HG03571 (cell line): ENCODE measurements around the gene TTYH3.
"Not testable (repeated sequence)": the region's sequence is repeated elsewhere in the genome, so short reads cannot be mapped to it uniquely, and the experiment has no call there.

Experiments used
- ATAC-seq: cut with Tn5 transposase; IDR thresholded peaks from one replicate; pipeline ENCODE4 v1.9.1; 2021; ENCODE audit not compliant: unreplicated experiment

The TTYH3 gene

GRCh38 chr7:2662273-2663120 lies 30.7 kb downstream of the TTYH3 start:
- no peak for ATAC-seq

GRCh38 chr7:2663121-2663886 lies 31.5 kb downstream of the TTYH3 start:
- ATAC-seq, result no peak

DNA sequence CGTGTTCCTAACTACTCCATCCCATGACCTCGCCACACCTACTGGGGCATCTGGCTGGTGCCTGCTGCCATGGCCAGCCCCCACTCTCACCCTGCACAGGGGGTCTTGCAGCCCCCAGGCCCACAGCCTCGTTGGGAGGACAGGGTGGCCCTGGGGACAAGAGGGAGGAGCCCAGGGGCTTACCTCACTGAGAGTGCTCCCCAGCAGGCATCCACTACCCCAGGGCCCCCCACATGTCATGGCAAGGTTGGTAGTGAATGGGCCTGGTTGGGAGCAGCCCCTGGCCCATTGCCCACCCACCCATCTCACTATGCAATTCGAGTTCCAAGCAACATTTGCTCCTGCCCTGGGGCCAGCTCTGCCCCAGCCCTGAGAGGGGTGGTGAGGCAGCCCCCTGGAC lies 32.2 kb downstream of the TTYH3 start:
- no peak for ATAC-seq

DNA sequence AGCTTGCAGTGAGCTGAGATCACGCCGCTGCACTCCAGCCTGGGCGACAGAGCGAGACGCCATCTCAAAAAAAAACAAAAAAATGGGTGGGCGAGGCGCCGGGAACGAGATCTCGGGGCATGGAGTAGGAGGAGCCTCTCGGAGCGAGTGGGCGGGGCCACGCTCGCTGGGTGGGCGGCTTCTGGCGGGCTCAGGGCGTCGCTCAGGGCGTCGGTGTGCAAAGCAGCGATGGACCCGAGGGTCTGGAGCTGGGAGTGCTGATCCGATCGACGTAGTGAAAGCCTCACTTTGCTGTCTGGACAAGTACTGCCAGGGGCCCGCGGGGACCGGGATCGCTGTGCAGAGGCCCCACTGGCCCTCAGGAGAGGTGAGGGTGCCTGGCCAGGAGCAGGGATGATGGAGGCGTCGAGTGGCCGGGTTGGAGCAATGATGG lies 33.6 kb downstream of the TTYH3 start:
- ATAC-seq, result no peak

DNA sequence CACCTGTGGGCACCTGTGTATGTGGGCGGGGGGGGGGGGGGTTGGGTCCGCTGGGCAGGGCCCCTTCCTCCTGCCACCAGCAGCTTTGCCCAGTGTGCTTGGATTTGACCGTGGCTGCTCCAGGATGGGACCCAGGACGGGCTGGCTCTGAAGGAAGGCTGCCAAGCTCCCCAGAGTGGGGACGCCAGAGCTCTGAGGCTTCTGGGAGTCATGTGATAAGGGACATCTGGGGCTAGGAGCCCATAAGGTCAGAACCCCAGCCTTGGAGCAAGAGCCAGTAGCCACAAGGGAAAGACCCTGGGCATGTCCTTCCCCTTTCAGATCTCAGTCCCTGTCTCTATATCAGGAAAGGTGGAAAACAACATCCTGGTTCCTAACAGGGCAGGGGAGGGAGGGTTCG lies 34.4 kb downstream of the TTYH3 start:
- no peak for ATAC-seq

DNA sequence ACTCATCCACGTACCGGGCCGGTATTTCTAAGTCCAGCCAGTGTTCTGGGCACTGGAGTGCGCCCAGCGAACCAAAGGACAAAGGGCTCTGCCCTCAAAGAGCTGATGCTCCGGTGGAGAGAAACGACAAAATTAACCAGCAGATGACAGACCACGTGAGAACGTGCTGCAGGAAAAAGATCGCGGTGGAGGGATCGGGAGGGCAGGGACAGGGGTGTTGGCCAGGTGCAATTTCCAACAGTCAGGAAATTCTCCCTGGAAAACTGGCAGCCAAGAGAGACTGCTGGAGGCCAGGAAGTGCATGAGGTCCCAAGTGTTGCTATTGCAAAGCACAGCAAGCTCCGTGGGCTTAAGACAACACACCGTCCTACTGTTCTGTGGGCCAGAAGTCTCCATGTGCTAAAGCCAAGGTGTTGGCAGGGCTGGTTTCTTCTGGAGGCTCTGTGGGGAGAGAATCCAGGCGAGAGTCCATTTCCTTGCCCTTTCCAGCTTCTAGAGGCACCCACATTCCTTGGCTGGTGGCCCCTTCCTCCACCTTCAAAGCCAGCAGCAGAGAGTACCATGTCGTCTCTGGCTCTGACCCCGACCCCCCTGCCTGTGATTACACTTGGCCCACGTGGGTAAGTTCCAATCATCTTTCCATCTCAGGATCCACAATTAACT lies 34.9 kb downstream of the TTYH3 start:
- no peak for ATAC-seq

GRCh38 chr7:2667843-2668242 lies 36.1 kb downstream of the TTYH3 start:
- no peak for ATAC-seq

- no peak for ATAC-seq
Measured at GRCh38 chr7:2668401-2668800, 36.6 kb downstream of the TTYH3 start.

- ATAC-seq, result no peak
Measured at GRCh38 chr7:2670171-2670570, 38.4 kb downstream of the TTYH3 start.

GRCh38 chr7:2670720-2671391 lies 39.1 kb downstream of the TTYH3 start:
- ATAC-seq, result no peak

DNA sequence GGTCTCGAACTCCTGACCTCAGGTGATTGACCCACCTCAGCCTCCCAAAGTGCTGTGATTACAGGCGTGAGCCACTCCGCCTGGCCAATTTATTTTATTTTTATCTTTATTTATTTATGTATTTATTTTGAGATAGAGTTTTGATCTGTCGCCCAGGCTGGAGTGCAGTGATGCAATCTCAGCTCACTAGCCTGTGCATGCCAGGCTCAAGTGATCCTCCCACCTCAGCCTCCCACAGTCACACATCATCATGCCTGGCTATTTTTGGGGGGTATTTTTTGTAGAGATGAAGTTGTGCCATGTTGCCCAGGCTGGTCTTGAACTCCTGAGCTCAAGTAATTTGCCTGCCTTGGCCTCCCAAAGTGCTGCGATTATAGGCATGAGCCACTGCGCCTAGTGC lies 41.4 kb downstream of the TTYH3 start:
- ATAC-seq, result not testable (repeated sequence)

- no peak for ATAC-seq
Measured at GRCh38 chr7:2673934-2674333, 42.1 kb downstream of the TTYH3 start.

DNA sequence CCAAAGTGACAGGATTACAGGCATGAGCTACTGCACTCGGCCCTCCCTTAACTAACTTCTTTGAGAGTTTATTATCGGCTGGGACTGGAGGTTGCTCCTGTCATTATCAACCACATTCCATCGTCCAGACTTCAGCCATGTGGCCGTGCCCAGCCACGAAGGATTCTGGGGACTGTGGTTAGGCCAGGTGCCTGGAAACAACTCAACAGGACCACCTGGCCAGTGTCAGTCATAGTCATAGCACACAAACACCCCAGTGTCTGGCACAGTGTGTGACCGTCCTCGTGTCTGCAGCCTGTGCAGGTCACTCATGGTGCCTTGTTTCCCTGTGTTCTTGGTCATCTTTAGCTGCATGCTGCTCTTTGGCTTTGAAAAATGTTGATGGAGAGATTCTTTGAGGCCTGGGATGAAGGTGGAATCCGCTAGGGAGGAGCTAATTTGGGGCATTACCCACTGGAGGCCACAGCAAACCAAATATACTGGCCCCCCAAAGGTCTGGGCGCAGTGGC lies 43.5 kb downstream of the TTYH3 start:
- ATAC-seq, result no peak

DNA sequence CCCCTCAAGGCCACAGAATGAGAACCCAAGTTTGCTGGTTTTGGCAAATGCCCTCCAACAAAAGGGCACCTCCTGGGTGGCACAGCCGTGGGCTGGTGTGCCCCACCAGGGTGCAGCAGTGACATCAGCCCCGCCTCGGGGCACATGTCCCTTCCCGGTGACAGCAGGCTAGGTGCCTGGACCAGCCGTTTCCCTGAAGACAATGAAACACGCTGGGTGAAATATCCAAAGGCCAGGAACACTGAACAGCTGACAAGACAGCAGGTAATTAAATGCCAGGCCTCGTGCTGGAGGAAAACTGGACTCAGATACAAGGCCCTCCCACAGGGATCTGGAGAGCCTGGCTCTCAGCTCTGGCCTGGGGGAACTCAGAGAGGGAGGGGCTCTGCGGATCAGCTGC lies 44.8 kb downstream of the TTYH3 start:
- ATAC-seq, result not testable (repeated sequence)

DNA sequence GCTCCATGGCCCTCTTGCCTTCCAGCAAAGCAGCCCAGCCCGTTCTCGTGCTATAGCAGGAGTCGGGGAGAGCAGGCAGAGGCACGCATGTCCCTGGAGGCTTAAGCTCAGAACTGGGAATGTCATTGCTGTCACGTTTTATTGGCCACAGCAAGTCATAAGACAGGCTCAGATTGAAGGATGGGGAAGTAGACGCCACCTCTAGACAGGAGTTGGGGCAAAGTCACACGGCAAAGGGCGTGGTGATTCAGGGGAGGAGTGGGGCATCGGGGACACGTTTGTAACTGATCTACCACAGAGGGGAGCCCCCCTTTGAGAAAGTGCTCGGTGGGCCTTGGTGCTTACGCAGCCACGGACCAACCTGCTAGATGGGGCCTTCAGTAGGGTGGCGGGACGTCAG lies 46.7 kb downstream of the TTYH3 start:
- ATAC-seq, result not testable (repeated sequence)

- not testable (repeated sequence) for ATAC-seq
Measured at GRCh38 chr7:2679135-2680127, 47.6 kb downstream of the TTYH3 start.

- no peak for ATAC-seq
Measured at GRCh38 chr7:2680256-2680655, 48.5 kb downstream of the TTYH3 start.

- no peak for ATAC-seq
Measured at GRCh38 chr7:2680792-2681490, 49.2 kb downstream of the TTYH3 start.
